CD14-positive monocyte (primary cell): ENCODE measurements around the gene RAP1B. TPM values are rescaled to one million over a fixed set of nuclear protein-coding genes. Genes with fewer than 3 reads are reported as not detected.

Experiments used
- DNase-seq, 3 donors: peaks; one replicate each; pipeline ENCODE4 v3.0.0-alpha.2; 2011 to 2022
- H2AFZ ChIP-seq: 2 replicates; pipeline ENCODE4 v1.6.0; 2012; ENCODE audit warnings: mild to moderate bottlenecking, low read depth, low read length, inconsistent platforms; ENCODE audit not compliant: insufficient read depth, poor library complexity, severe bottlenecking
- H3K27ac ChIP-seq, 2 donors: 1 replicate in 1 of 2; 2 replicates in 1 of 2; pipeline ENCODE4 v1.5.1; 2012 to 2013; ENCODE audit warnings: low read length in 2 of 2, control low read depth in 1 of 2, inconsistent platforms in 1 of 2, low read depth in 1 of 2, mild to moderate bottlenecking in 1 of 2
- H3K27me3 ChIP-seq, 2 donors: one replicate each; pipeline versions ENCODE4 v1.6.0 to v1.6.1; 2011 to 2013; ENCODE audit warnings: low read length in 2 of 2; ENCODE audit not compliant: control insufficient read depth in 2 of 2, insufficient read depth in 2 of 2
- H3K36me3 ChIP-seq, 2 donors: replicated peaks in 1 of 2; 1 replicate in 1 of 2; 2 replicates in 1 of 2; pipeline versions ENCODE4 v1.5.1 to v1.6.1; 2012 to 2013; ENCODE audit warnings: low read length in 2 of 2, control low read depth in 1 of 2, inconsistent platforms in 1 of 2, mild to moderate bottlenecking in 1 of 2; ENCODE audit not compliant: insufficient read depth in 2 of 2, control insufficient read depth in 1 of 2
- H3K4me1 ChIP-seq, 2 donors: 1 replicate in 1 of 2; 2 replicates in 1 of 2; pipeline versions ENCODE4 v1.5.1 to v1.6.1; 2012 to 2013; ENCODE audit warnings: low read length in 2 of 2, control low read depth in 1 of 2, inconsistent platforms in 1 of 2, mild to moderate bottlenecking in 1 of 2, moderate library complexity in 1 of 2; ENCODE audit not compliant: insufficient read depth in 2 of 2, control insufficient read depth in 1 of 2
- H3K4me2 ChIP-seq: replicated peaks from 2 replicates; pipeline ENCODE3; 2012; ENCODE audit warnings: low read length, moderate library complexity, mild to moderate bottlenecking; ENCODE audit not compliant: poor library complexity, severe bottlenecking; ENCODE audit errors: extremely low read depth
- H3K4me3 ChIP-seq, 3 experiments: fragments of 200-600 bp in 1 of 3; sonication (generic) in 1 of 3; replicated peaks in 1 of 3; 1 replicate in 2 of 3; 2 replicates in 1 of 3; pipeline ENCODE4 v1.5.1; 2011 to 2013; ENCODE audit warnings: low read length in 3 of 3, mild to moderate bottlenecking in 3 of 3, control low read depth in 2 of 3, low read depth in 2 of 3, inconsistent platforms in 1 of 3, moderate library complexity in 1 of 3
- H3K79me2 ChIP-seq: 2 replicates; pipeline ENCODE4 v1.6.0; 2012; ENCODE audit warnings: mild to moderate bottlenecking, control low read depth, inconsistent platforms, low read length, moderate library complexity; ENCODE audit not compliant: insufficient read depth
- H3K9ac ChIP-seq: 2 replicates; pipeline ENCODE4 v1.6.0; 2017; ENCODE audit warnings: low read length, mild to moderate bottlenecking; ENCODE audit not compliant: insufficient read depth, poor library complexity, severe bottlenecking
- H3K9me3 ChIP-seq, 2 donors: replicated peaks in 1 of 2; 1 replicate in 1 of 2; 2 replicates in 1 of 2; pipeline versions ENCODE4 v1.5.1 to v1.6.1; 2012 to 2013; ENCODE audit warnings: low read length in 2 of 2, control low read depth in 1 of 2; ENCODE audit not compliant: control insufficient read depth in 1 of 2, insufficient read depth in 1 of 2
- H4K20me1 ChIP-seq: 2 replicates; pipeline ENCODE4 v1.6.0; 2012; ENCODE audit warnings: mild to moderate bottlenecking, low read length, control low read depth, moderate library complexity; ENCODE audit not compliant: insufficient read depth
- H3K27ac Mint-ChIP-seq, 7 donors: one replicate each; pipeline ENCODE4 v1.8.0; 2020; ENCODE audit warnings: mild to moderate bottlenecking in 7 of 7, mixed read lengths in 7 of 7, moderate library complexity in 6 of 7, inconsistent platforms in 2 of 7
- H3K27me3 Mint-ChIP-seq, 3 donors: one replicate each; pipeline ENCODE4 v1.8.0; 2021 to 2022; ENCODE audit warnings: low read depth in 3 of 3, mild to moderate bottlenecking in 3 of 3, mixed read lengths in 3 of 3, moderate library complexity in 3 of 3, inconsistent platforms in 1 of 3
- H3K36me3 Mint-ChIP-seq, 2 donors: one replicate each; pipeline ENCODE4 v1.8.0; 2020; ENCODE audit warnings: mixed read lengths in 2 of 2, inconsistent platforms in 1 of 2, mild to moderate bottlenecking in 1 of 2
- H3K4me1 Mint-ChIP-seq: one replicate; pipeline ENCODE4 v1.8.0; 2020; ENCODE audit warnings: mild to moderate bottlenecking, mixed read lengths
- H3K4me3 Mint-ChIP-seq, 2 donors: one replicate each; pipeline ENCODE4 v1.8.0; 2020; ENCODE audit warnings: mild to moderate bottlenecking in 2 of 2, mixed read lengths in 2 of 2, moderate library complexity in 1 of 2
- H3K9me3 Mint-ChIP-seq, 7 donors: one replicate each; pipeline ENCODE4 v1.8.0; 2020 to 2022; ENCODE audit warnings: mixed read lengths in 7 of 7, mild to moderate bottlenecking in 6 of 7, moderate library complexity in 6 of 7, inconsistent platforms in 2 of 7
- CTCF ChIP-seq: fragments of 200-600 bp; IDR thresholded peaks from one replicate; pipeline ENCODE4 v1.8.0; 2022; ENCODE audit warnings: antibody characterized with exemption, mild to moderate bottlenecking
- WGBS: methylation state at CpG from one replicate; pipeline ENCODE4 v1.1.5; 2013; ENCODE audit warnings: missing lambda C conversion rate; ENCODE audit not compliant: insufficient coverage; 5-methylcytosine and 5-hydroxymethylcytosine counted together
- intact Hi-C, 2 donors: fragments of 100-400 bp; cut with micrococcal nuclease; formaldehyde crosslinking; loops; one replicate each; pipeline versions ENCODE4 v1.15.0 to v1.15.1; 2023
- polyA plus RNA-seq, 3 donors: library from polyadenylated mRNA; depleted of rRNA in 1 of 3; unstranded in 2 of 3; stranded (reverse) in 1 of 3; fragments of 300-500 nt in 2 of 3; fragments of >200 nt in 1 of 3; fragmentation: Illumina TruSeq in 2 of 3; gene quantifications; 1 replicate in 2 of 3; 2 replicates in 1 of 3; pipeline ENCODE4 v1.2.3, GENCODE V29; 2012 to 2021

Gene RAP1B
- polyA plus RNA-seq, 3 donors = 153 to 543 (median 461) TPM

- no peaks in the 10 kb centered on the region for H3K9me3 ChIP-seq
- H3K4me3 ChIP-seq = no peak overlapping the region
- H3K9me3 Mint-ChIP-seq = no peaks in the 10 kb centered on the region
- peaks cover 0 to 1% (median 1%) of the 10 kb centered on the region in 3 donors for H3K27me3 Mint-ChIP-seq
- H3K27me3 ChIP-seq = no peaks in the 10 kb centered on the region
- peaks cover 83% of the 10 kb centered on the region for H3K4me1 Mint-ChIP-seq
- H3K36me3 ChIP-seq = peaks cover 0 to 22% of the 10 kb centered on the region in 2 donors
- intact Hi-C loops = no loop called here
- H3K4me1 ChIP-seq = peaks cover 36 to 71% of the 10 kb centered on the region in 2 donors
- H3K36me3 Mint-ChIP-seq = peaks cover 27 to 42% of the 10 kb centered on the region in 2 donors
- H3K27ac ChIP-seq = peak overlapping the region in 1 of 2 donors; percentile 18
- peaks cover 100% of the 10 kb centered on the region for H3K79me2 ChIP-seq
- H3K4me3 Mint-ChIP-seq = no peak overlapping the region
- no peak overlapping the region for H3K4me2 ChIP-seq
- H3K9ac ChIP-seq = no peak overlapping the region
- DNase-seq = peak in 1 of 3 donors; percentile 21
- TF ChIP-seq CTCF = no peak
- H4K20me1 ChIP-seq = peaks cover 100% of the 10 kb centered on the region
- WGBS = no CpG with 5 or more reads among the region's 4 CpGs
- H3K27ac Mint-ChIP-seq = peak overlapping the region in 6 of 7 donors; percentile 12 to 79 (median 46)
- H2AFZ ChIP-seq = no peak overlapping the region
Observed at GRCh38 chr12:68617160-68617926, 6.6 kb downstream of the RAP1B start.

- peaks cover 23 to 54% of the 10 kb centered on the region in 2 donors for H3K4me1 ChIP-seq
- peak overlapping the region in 1 of 2 donors; percentile 38 for H3K27ac ChIP-seq
- TF ChIP-seq CTCF = no peak
- DNase-seq = no peak
- peaks cover 0 to 14% of the 10 kb centered on the region in 2 donors for H3K36me3 ChIP-seq
- peaks cover 100% of the 10 kb centered on the region for H3K79me2 ChIP-seq
- peaks cover 76% of the 10 kb centered on the region for H3K4me1 Mint-ChIP-seq
- no peak overlapping the region for H3K9ac ChIP-seq
- H3K9me3 Mint-ChIP-seq = peaks cover 0 to 4% (median 0%) of the 10 kb centered on the region in 7 donors
- H3K27me3 ChIP-seq = no peaks in the 10 kb centered on the region
- no peak overlapping the region for H3K4me2 ChIP-seq
- H2AFZ ChIP-seq = no peak overlapping the region
- no peaks in the 10 kb centered on the region for H3K9me3 ChIP-seq
- no peak overlapping the region for H3K4me3 Mint-ChIP-seq
- H3K27ac Mint-ChIP-seq = peak overlapping the region in 2 of 7 donors; percentile 15 to 33
- peaks cover 19 to 44% of the 10 kb centered on the region in 2 donors for H3K36me3 Mint-ChIP-seq
- peaks cover 0 to 3% (median 1%) of the 10 kb centered on the region in 3 donors for H3K27me3 Mint-ChIP-seq
- peaks cover 100% of the 10 kb centered on the region for H4K20me1 ChIP-seq
- no peak overlapping the region for H3K4me3 ChIP-seq
- intact Hi-C loops = no loop called here
Observed at GRCh38 chr12:68619541-68619940, 8.8 kb downstream of the RAP1B start.
